Lower lobe of right lung (tissue), 2 donors: ENCODE results near the gene GSTP1. TPM values are rescaled to one million over a fixed set of nuclear protein-coding genes. Genes with fewer than 3 reads are reported as not detected.
A peak's percentile ranks its signal among the peaks of the same experiment; 100 is the strongest.
"Not testable (repeated sequence)": the region's sequence is repeated elsewhere in the genome, so short reads cannot be mapped to it uniquely, and the experiment has no call there.

Source experiments
- ATAC-seq, 2 donors: fragments of 200-7000 bp; cut with Tn5 transposase; one replicate each; pipeline ENCODE4 v1.9.1; 2020 to 2022; ENCODE audit warnings: mild to moderate bottlenecking in 2 of 2, moderate library complexity in 2 of 2
- DNase-seq: peaks from one replicate; pipeline ENCODE4 v3.0.0-alpha.2; 2020
- H3K27ac ChIP-seq: fragments of 200-600 bp; one replicate; pipeline ENCODE4 v1.8.0; 2022
- H3K27me3 ChIP-seq: fragments of 200-600 bp; one replicate; pipeline ENCODE4 v1.8.0; 2022; ENCODE audit warnings: low read depth
- H3K36me3 ChIP-seq: fragments of 200-600 bp; one replicate; pipeline ENCODE4 v1.8.0; 2022; ENCODE audit warnings: mild to moderate bottlenecking
- H3K4me1 ChIP-seq: fragments of 200-600 bp; one replicate; pipeline ENCODE4 v1.8.0; 2022
- H3K4me3 ChIP-seq: fragments of 200-600 bp; one replicate; pipeline ENCODE4 v1.8.0; 2022; ENCODE audit warnings: mild to moderate bottlenecking
- H3K9me3 ChIP-seq: fragments of 200-600 bp; one replicate; pipeline ENCODE4 v1.8.0; 2022
- CTCF ChIP-seq: fragments of 200-600 bp; IDR thresholded peaks from one replicate; pipeline ENCODE4 v1.8.0; 2022; ENCODE audit warnings: antibody characterized with exemption, mild to moderate bottlenecking
- intact Hi-C: fragments of 100-400 bp; cut with DNase I; formaldehyde crosslinking; loops from one replicate; pipeline ENCODE4 v1.11.0; 2022
- total RNA-seq: library from RNA; stranded (reverse); fragmentation: NEBNext Ultra II Directional; extraction: Animal tissue kit (Norgen Biotek cat#: 25700); gene quantifications from one replicate; pipeline ENCODE4 v1.2.1, GENCODE V29; 2021
- donor health status: DM: no; HTN: yes; CAD: no; lungs with severe emphysema.

GSTP1 gene
- total RNA-seq, 1 donor from 2014 or later = 677 TPM

- not testable (repeated sequence) for H3K36me3 ChIP-seq
Observed at GRCh38 chr11:67621928-67622327, 38.3 kb downstream of the GSTP1 start.

GRCh38 chr11:67622905-67623304, 39.3 kb downstream of the GSTP1 start:
- H3K4me3 ChIP-seq, H3K36me3 ChIP-seq, DNase-seq, H3K9me3 ChIP-seq, H3K27ac ChIP-seq, H3K4me1 ChIP-seq, H3K27me3 ChIP-seq, intact Hi-C loops, ATAC-seq: not testable (repeated sequence)

More at GRCh38 chr11:67621928-67622327, 38.3 kb downstream of the GSTP1 start:
- H3K4me1 ChIP-seq, H3K9me3 ChIP-seq, H3K4me3 ChIP-seq, DNase-seq, ATAC-seq, H3K27me3 ChIP-seq, intact Hi-C loops, H3K27ac ChIP-seq: not testable (repeated sequence)

- DNase-seq, H3K27me3 ChIP-seq, H3K4me1 ChIP-seq, H3K4me3 ChIP-seq, intact Hi-C loops, H3K9me3 ChIP-seq, ATAC-seq, H3K27ac ChIP-seq, H3K36me3 ChIP-seq: not testable (repeated sequence)
Observed at GRCh38 chr11:67623795-67624194, 40.2 kb downstream of the GSTP1 start.

GRCh38 chr11:67626131-67626833, 42.7 kb downstream of the GSTP1 start:
- ATAC-seq, H3K9me3 ChIP-seq, H3K27ac ChIP-seq, H3K36me3 ChIP-seq, H3K27me3 ChIP-seq, H3K4me3 ChIP-seq, DNase-seq, intact Hi-C loops: not testable (repeated sequence)
- H3K4me1 ChIP-seq = peaks cover 14% of the 10 kb centered on the region

GRCh38 chr11:67626970-67627369, 43.4 kb downstream of the GSTP1 start:
- intact Hi-C loops = no loop called here
- Histone ChIP-seq H3K27me3 (no peaks in the 10 kb centered on the region), H3K9me3 (no peaks in the 10 kb centered on the region), H3K27ac (no peak overlapping the region), H3K4me3 (no peak overlapping the region), H3K36me3 (no peaks in the 10 kb centered on the region), H3K4me1 (peaks cover 14% of the 10 kb centered on the region)
- TF ChIP-seq CTCF = no peak
- DNase-seq = no peak
- no peak for ATAC-seq

GRCh38 chr11:67627441-67627811, 43.8 kb downstream of the GSTP1 start:
- H3K27me3 ChIP-seq = no peaks in the 10 kb centered on the region
- no peaks in the 10 kb centered on the region for H3K36me3 ChIP-seq
- TF ChIP-seq CTCF = no peak
- DNase-seq (no peak), ATAC-seq (no peak)
- H3K9me3 ChIP-seq = no peaks in the 10 kb centered on the region
- peaks cover 14% of the 10 kb centered on the region for H3K4me1 ChIP-seq
- intact Hi-C loops = no loop called here
- H3K4me3 ChIP-seq = no peak overlapping the region
- H3K27ac ChIP-seq = no peak overlapping the region

- Histone ChIP-seq H3K27me3 (no peaks in the 10 kb centered on the region), H3K27ac (no peak overlapping the region), H3K9me3 (no peaks in the 10 kb centered on the region), H3K36me3 (no peaks in the 10 kb centered on the region), H3K4me3 (no peak overlapping the region), H3K4me1 (peaks cover 14% of the 10 kb centered on the region)
- DNase-seq (peak; percentile 36), ATAC-seq (no peak)
- intact Hi-C loops = no loop called here
- TF ChIP-seq CTCF = no peak
Observed at GRCh38 chr11:67627812-67628624, 44.4 kb downstream of the GSTP1 start.
